HG03159 (cell line): ENCODE results near the gene NOM1.
"Not testable (repeated sequence)": the region's sequence is repeated elsewhere in the genome, so short reads cannot be mapped to it uniquely, and the experiment has no call there.

Experiments used
- ATAC-seq: cut with Tn5 transposase; IDR thresholded peaks from one replicate; pipeline ENCODE4 v1.9.1; 2021; ENCODE audit warnings: mild to moderate bottlenecking, moderate library complexity; ENCODE audit not compliant: unreplicated experiment

Gene NOM1

GRCh38 chr7:156949541-156950380 is at the start of gene NOM1:
Gene NOM1 (plus strand): TSS chr7:156949712. CDS start chr7:156949738, 26 bp downstream.
- peak; percentile 92 for ATAC-seq

- ATAC-seq, result not testable (repeated sequence)
Measured at GRCh38 chr7:156900093-156900492, 49.4 kb upstream of the NOM1 start.

- no peak for ATAC-seq
Measured at GRCh38 chr7:156903232-156903909, 46.1 kb upstream of the NOM1 start.

GRCh38 chr7:156906200-156906649 is 43.3 kb upstream of the NOM1 start:
- no peak for ATAC-seq

GRCh38 chr7:156907656-156908055 is 41.9 kb upstream of the NOM1 start:
- ATAC-seq, result no peak

GRCh38 chr7:156909574-156910252 is 39.8 kb upstream of the NOM1 start:
- not testable (repeated sequence) for ATAC-seq

- no peak for ATAC-seq
Measured at GRCh38 chr7:156918635-156919034, 30.9 kb upstream of the NOM1 start.

GRCh38 chr7:156919132-156919713 is 30.3 kb upstream of the NOM1 start:
- no peak for ATAC-seq

GRCh38 chr7:156920076-156920475 is 29.4 kb upstream of the NOM1 start:
- ATAC-seq, result no peak

- ATAC-seq, result not testable (repeated sequence)
Measured at GRCh38 chr7:156920487-156921373, 28.8 kb upstream of the NOM1 start.

GRCh38 chr7:156922304-156922703 is 27.2 kb upstream of the NOM1 start:
- ATAC-seq, result not testable (repeated sequence)

- ATAC-seq, result not testable (repeated sequence)
Measured at GRCh38 chr7:156925821-156926220, 23.7 kb upstream of the NOM1 start.

GRCh38 chr7:156927571-156928405 is 21.7 kb upstream of the NOM1 start:
- ATAC-seq, result no peak

GRCh38 chr7:156928406-156928747 is 21.1 kb upstream of the NOM1 start:
- no peak for ATAC-seq

- no peak for ATAC-seq
Measured at GRCh38 chr7:156929789-156930539, 19.5 kb upstream of the NOM1 start.

GRCh38 chr7:156932006-156932405 is 17.5 kb upstream of the NOM1 start:
- no peak for ATAC-seq

GRCh38 chr7:156935250-156935649 is 14.3 kb upstream of the NOM1 start:
- ATAC-seq, result no peak

GRCh38 chr7:156936766-156937165 is 12.7 kb upstream of the NOM1 start:
- ATAC-seq, result not testable (repeated sequence)
